ENCODE results near the gene SWT1.
"Not testable (repeated sequence)": the region's sequence is repeated elsewhere in the genome, so short reads cannot be mapped to it uniquely, and the experiment has no call there.

The SWT1 gene

DNA sequence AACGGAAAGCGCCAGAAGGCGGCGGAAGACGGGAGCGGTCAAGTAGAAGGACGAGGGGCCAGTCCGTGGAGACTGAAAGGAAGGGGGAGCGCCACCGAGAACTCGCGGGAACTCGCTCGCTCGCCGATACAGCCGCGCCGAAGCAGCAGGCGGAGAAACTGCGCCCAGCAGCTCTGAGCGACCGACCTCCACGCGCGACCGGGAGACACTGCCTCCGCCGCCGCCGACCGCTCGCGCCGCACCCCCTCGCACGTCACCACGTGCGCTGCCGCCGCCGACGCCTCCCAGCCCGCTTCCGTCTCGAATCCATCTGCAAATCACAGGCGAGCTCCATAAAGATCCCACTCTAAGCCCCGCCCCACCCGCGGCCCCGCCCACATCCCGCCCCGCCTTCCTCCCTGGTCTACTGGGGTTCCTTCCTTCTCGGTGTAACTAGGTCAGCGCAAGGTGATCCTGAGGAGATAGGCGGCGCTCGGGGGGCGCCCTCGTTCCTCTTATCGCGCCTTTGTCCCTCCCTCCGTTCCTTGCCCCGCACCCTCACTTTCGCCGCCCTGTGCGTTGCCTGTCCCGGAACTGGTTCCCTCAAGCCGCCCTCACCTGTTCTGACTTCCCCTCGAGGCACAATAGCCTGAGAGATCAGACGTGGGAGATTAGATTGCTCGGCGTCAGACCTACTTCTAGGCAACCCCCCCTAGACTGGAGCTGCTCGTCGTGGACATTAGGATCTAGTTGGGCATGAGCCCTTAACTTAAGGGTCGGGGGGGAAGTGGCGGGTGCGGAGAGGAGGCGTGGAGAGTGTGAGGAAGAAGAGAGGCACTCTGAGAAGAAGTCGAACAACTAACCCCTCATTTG lies 160.3 kb downstream of the SWT1 start, which contains the start of gene IVNS1ABP:
Gene IVNS1ABP, minus strand, starts transcription at position 210 of the 852 bp plus-strand sequence. CDS start 7,750 bp downstream, outside the sequence.
- DNase-seq (ENCODE audit: low read depth in 3 of 3, low spot score in 1 of 3) = peak; percentile 90 to 91 (median 91)

DNA sequence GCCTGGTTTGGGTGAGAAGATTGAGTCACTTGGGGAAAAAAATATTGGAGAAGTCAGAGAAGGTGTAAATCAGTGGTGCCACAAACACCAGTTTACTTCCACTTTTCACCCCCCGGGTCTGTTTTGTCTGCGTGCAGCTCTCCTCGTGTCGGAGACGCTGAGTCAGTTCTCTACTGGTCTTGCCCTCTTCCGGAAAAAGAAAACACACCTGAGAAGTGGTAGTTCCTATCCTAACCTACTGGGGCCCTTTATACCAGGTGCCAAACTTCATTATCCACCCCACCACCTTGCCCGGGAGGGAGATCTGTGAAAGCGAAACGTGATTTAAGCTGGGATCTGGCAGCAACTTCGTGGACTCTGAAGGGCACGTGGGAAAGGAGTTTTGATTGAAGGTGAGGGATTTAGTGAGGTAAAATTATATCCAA lies 160.9 kb downstream of the SWT1 start:
- DNase-seq (ENCODE audit: low read depth in 3 of 3, low spot score in 1 of 3) = peak; percentile 37 to 63 (median 56)

DNA sequence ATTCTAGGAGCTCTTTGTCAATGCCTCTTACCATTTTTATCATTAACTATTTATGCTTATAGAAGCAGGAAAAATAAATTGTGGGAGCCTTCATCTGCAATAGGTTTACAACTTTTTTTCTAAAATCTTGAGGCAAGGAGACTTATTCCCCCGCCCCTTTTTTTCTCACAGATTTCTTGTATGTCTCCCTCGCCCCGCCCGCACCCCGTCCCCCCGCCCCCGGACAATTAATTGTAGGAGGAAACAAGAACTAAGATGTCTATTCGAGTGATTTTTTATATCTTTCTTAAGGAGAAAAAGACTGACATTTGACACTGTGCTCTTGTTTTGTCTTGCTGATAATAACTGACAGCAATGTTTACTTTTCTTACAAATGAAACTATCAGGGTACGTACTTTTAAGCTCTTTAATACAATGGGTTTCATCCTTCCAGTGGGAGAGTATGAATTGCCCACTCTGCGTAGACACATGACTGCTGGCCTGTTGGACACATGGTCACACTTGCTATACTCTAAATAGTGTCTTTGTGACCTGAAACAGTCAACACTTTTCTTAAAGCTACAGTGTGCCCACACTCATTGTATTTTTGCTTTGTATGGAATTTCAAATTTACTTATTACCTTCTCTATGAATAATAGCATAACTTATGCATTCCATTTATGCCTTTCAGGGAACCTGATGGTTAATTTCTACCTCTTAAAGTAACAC lies 161.6 kb downstream of the SWT1 start:
- no peak for DNase-seq (ENCODE audit: low read depth in 3 of 3, low spot score in 1 of 3)

DNA sequence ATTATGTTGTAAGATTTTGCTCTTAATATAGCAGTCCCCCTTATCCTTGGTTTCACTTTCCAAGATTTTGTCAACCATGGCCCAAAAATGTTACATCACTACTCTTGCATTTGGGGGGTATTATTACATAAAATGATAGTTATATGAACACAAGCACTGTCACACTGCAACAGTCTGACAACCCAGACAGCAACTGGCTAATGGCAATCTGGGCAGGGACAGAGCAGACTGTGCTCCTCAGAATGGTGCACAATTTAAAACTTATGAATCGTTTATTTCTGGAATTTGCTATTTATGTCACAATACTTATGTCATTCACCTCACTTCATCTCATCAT lies 162.1 kb downstream of the SWT1 start:
- DNase-seq (ENCODE audit: low read depth in 3 of 3, low spot score in 1 of 3) = no peak

DNA sequence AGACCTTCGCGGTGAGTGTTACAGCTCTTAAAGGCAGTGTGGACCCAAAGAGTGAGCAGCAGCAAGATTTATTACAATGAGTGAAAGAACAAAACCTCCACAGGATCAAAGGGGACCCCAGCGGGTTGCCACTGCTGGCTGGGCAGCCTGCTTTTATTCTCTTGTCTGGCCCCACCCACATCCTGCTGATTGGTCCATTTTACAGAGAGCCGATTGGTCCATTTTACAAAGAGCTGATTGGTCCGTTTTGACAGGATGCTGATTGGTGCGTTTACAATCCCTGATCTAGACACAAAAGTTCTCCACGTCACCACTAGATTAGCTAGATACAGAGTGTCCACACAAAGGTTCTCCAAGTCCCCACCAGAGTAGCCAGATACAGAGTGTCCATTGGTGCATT lies 164.1 kb downstream of the SWT1 start:
- not testable (repeated sequence) for DNase-seq (ENCODE audit: low read depth in 3 of 3, low spot score in 1 of 3)

- DNase-seq (ENCODE audit: low read depth in 3 of 3, low spot score in 1 of 3) = not testable (repeated sequence)
Measured at GRCh38 chr1:185321653-185322221, 164.8 kb downstream of the SWT1 start.

GRCh38 chr1:185322636-185323035 lies 165.7 kb downstream of the SWT1 start:
- no peak for DNase-seq (ENCODE audit: low read depth in 3 of 3, low spot score in 1 of 3)

- DNase-seq (ENCODE audit: low read depth in 3 of 3, low spot score in 1 of 3) = no peak
Measured at GRCh38 chr1:185324118-185324517, 167.2 kb downstream of the SWT1 start.

- DNase-seq (ENCODE audit: low read depth in 3 of 3, low spot score in 1 of 3) = no peak
Measured at GRCh38 chr1:185325413-185325812, 168.4 kb downstream of the SWT1 start.

GRCh38 chr1:185328255-185328654 lies 171.3 kb downstream of the SWT1 start:
- DNase-seq (ENCODE audit: low read depth in 3 of 3, low spot score in 1 of 3) = no peak

DNA sequence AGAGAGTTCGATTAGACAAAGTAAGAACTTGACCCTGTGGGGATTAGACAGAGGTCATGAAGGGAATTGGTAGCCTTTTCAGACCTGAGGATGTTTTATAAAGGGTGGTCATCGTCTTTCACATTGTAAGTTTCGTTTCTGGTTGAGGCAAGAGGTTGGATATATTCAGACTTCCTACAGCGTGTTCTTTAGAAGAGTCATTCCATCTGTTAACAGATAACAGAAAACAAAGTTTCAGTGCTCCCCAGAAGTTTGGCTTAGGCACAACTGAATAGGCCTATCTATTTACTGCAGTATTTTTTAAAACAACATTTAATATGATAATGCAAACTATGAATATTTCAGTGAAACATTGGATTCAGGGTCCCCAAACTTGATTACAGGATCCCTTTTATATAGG lies 177.2 kb downstream of the SWT1 start:
- no peak for DNase-seq (ENCODE audit: low read depth in 3 of 3, low spot score in 1 of 3)

- DNase-seq (ENCODE audit: low read depth in 3 of 3, low spot score in 1 of 3) = no peak
Measured at GRCh38 chr1:185337246-185337645, 180.3 kb downstream of the SWT1 start.

DNA sequence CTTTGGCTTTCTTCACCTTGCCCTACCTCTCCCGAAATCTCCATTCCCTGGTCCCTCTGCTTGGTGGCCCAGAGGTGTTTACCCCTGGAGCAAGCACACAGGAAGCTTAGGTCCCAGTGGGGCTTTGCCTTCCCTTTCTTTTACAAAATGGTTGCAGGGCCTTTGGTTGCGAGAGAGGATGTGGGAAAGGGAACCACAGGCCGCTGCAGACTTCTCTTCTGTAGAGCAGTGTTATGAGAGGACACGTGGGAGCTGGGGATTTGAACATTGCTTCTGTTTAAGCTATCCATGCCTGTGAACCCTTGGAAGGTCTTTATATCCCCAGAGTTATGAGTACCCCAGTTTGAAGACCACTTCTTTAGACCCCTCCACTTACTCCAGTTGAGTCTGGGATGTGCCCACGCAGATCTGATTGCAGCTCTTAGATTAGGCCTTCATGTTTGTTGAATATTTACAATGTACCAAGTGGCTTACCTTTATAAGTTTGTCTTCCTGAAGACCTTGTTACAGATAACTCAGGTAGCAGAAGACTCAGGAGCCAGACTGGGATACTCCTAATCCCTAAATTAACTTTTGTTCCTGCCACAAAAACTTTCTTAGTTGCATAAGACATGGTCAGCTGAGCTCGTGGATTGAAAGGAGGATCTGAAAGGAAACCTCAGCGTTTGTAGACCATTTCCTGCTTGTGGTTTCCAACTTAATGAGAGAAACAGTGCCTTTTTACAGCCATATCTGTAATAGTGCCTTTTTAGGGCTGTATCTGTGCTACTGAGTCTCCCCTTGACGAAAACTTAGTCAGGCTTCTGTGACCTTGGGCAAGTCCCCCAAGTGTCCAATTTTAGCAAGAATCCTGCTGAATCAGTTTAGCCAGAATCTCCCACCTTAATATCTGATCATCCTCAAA lies 182.0 kb downstream of the SWT1 start:
- DNase-seq (ENCODE audit: low read depth in 3 of 3, low spot score in 1 of 3) = no peak

- DNase-seq (ENCODE audit: low read depth in 3 of 3, low spot score in 1 of 3) = no peak
Measured at GRCh38 chr1:185341196-185341781, 184.3 kb downstream of the SWT1 start.

Data from stimulated activated CD4-positive, alpha-beta T cell treated with anti-CD3 and anti-CD28 coated beads, TNF-alpha, amount 100 ng/mL, for 1 hour (primary cell).